T-helper 2 cell treated with Interferon-gamma antibody and Interleukin-4, amounts not matched to agents 100 ng/mL and 5 ng/mL, for 36 hours (primary cell): ENCODE measurements around the gene BMP7. TPM values are rescaled to one million over a fixed set of nuclear protein-coding genes. Genes with fewer than 3 reads are reported as not detected.

Experiments
- intact Hi-C: fragments of 100-400 bp; cut with micrococcal nuclease; formaldehyde crosslinking; loops from one replicate; pipeline ENCODE4 v1.15.1; 2023
- total RNA-seq: library from RNA; stranded (reverse); gene quantifications from 2 replicates; pipeline ENCODE4 v1.2.3, GENCODE V29; 2022

The BMP7 gene
- total RNA-seq = not detected in 2 replicates

DNA sequence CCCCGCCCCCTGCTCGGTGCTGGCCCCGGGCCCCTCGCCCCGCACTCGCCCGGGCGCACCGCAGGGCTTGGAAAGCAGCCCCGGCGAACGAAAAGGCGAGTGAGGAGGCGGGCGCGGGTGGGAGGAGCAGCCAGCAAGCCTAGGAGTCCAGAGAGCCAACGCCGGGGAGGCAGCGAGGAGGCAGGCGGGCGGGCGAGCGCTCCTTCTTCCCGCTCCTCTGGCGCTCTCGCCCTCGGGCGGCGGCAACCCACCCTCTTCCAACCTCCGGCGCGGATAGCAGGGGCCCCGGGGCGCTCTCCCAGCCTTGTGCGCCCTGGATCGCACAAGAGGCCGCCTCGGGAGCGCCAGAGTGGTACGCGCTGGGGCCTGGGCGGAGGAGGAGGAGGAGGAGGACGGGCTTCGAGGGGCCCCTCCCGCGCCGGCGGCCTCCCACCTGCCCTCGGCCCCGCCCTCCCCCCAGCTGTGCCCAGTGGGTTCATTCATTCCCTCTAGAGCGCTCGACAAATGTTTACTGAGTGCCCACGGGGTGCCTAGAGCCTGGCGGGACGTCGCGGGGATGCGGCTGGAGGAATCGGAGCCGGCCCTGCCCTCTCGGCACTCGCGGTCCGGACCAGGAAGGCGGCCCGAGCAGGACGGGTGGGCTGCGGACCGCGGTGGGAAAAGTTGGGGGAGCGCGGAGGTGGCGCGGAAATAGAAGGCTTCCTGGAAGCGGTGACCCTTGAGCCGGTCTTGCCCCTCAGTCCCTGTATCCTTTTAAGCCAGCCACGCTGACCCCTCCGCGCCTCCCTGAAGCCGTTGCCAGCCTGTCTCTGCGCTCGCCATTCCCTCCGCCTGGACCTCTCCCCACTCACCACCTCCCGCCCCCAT is at the start of gene BMP7:
BMP7 (minus strand) TSS at position 351 of the 867 bp plus-strand sequence. CDS start 519 bp downstream, outside the sequence.
- intact Hi-C loops = no loop called here

DNA sequence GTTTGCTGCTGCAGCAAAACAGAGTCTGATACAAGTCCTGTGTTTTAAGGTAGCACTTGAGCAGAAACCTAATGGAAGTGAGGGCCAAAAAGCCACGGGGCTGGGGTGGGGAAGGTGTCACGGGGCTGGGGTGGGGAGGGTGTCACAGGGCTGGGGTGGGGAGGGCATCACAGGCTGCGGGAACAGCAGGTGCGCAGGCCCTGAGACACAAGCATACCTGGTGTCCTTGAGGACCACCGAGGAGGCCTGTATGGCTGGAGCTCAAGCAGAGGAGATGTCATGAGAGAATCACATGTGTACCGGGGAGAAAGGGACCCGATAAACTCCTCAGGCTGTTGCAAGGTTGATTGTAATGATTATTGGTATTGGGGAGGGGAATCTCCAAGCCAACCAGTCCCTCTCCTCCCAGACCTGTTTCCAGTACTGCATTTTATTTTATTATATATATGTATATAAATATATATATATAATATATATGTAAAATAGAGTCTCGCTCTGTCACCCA is 49.6 kb upstream of the BMP7 start:
- intact Hi-C loops = no loop called here

DNA sequence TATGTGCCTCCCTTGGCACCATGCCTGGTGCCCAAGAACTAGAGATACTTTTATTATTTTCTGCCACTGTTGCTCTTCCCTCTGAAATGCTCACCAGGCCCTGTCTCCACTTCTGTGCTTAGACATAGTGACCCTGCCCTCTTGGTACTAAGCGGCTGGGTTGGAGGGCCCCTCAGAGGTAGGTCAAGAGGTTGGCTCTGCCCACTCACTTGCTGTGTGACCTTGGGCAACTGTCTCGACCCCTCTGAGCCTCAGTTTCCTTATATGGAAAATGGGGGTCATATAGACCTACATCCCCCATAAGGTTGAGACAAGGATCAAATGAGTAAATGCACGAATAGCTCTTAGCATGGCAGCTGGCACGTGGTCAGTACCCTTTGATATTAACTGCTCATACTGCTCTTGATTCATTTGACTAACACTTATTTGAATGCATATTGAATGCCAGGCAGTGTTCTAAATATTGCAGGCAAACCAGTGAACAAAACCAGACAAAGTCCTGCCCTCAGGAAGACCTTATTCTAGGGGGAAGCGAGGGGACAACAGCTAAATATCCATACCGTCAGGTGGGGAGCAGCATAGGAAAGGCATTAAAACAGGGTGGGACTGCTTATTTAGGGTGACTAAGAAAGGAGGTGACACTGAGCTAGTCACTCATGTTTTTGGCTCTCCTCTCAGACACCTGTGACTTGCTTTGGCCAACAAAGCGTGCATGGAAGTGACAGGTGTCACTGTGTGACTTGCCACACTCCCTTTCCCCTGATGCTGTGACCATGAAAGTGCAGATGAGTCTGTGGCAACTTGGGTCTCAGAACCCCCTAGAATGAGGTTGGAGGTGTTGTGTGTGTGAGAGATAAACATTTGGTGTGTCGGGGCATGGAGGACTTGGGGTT is 48.9 kb upstream of the BMP7 start:
- intact Hi-C loops = no loop called here

DNA sequence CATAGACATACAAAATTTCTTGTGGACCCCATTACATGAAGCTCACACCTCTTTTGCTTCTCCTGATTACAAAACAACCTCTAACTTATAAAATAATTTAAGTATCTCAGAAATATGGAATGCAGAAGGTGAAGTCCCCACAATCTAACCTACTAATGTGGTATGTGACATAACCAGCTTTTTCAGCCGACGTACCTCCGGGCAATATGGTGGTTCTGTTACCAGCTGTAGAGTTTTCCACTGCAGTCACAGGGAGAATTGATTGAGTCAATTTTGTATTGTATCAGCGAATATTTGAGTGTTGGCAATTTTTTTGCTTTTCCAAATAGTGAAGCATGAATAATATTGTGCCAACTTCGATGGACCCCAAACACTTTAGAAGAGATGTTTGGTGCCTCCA is 47.5 kb upstream of the BMP7 start:
- intact Hi-C loops = no loop called here

DNA sequence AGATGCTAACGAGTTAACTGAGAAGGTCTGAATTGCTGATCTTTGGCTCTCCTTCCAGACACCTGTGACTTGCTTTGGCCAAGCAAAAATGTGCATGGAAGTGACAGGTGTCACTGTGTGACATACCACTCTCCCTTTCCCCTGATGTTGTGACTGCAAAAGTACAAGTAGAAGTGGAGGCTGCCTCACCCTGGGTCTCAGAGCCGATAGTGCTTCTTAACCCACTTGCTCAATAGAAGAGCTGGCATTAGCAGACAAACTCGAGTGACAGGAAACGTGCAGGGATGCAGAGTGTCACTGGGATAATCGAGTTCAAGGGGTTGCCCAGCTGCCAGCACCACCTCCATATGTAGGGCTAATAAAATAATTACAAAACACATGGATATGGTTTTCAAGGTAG is 46.8 kb upstream of the BMP7 start:
- intact Hi-C loops = no loop called here

DNA sequence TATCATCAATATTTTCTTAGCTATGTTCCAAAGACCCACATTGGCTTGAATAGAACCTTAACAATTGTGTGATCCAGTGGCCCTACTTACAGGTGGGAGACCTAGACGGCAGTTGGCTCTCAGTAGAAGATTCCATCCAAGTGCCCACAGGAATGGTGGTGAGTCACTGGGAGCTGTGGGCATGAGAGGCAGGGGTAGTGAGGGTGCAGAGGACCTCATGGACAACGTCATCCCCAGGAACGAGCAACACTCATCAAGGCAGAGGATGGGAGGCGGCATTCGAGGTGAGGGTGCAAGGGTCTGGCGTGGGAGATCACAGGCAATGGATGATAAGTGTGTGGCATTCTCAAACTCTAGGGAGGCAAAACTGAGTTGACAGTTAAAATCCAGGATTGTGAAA is 45.7 kb upstream of the BMP7 start:
- intact Hi-C loops = no loop called here

DNA sequence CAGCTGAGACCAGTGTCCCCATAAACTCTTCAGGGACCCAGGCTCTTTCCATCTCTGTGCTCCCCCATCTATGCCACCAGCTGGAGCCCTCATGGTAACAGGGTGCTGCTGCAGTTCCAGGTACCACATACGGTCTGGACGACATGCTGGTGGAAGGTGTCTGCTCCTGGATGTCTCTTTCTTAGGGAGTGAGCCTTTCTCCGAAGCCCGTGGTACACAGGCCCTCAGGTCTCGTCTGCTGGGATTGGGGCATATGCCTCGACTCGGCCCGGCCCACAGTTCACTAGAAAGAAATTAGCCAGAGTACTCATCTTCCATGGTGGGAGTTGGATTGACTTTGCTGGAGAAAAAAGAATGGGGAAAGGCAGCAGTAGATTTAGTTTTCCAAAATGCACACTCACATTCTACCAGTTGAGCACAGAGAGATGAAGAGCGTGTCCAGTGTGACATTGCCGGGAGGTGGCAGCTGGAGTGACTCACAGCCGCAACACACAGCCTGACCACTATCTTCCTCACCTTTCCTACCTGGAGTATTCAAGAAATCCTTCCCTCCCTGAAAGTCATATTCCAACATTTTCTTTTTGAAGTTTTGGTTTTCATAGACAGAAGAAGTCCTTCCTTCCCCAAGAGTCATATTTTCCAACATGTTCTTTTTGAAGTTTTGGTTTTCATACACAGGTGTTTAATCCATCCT is 44.5 kb upstream of the BMP7 start:
- intact Hi-C loops = no loop called here

DNA sequence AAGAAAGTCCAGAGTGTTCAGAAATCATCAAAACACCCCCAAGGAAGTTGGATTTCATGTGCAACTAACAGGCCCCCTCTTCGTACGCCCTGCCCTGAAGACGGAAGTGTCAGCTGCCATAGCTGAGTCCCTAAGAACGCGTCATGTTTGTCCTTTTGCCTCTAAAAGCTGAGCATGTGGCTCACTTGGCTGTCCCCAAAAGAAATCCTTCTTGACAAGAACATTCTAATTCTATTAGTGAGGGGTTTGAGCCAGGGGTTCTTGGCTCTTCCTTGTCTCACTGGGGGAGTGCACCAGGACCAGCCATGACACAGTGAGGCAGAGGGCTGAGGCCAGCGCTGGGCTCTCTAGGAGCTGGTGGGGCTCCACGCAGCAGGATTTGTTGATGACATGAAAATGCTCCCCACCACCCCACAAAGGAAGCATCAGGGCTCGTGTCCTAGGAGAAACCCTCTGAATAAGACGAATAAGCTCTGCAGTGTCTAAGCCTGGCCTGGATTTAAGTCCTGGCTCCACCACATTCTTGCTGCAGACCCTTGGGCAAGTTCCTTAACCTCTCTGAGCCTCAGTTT is 43.2 kb upstream of the BMP7 start:
- intact Hi-C loops = no loop called here

DNA sequence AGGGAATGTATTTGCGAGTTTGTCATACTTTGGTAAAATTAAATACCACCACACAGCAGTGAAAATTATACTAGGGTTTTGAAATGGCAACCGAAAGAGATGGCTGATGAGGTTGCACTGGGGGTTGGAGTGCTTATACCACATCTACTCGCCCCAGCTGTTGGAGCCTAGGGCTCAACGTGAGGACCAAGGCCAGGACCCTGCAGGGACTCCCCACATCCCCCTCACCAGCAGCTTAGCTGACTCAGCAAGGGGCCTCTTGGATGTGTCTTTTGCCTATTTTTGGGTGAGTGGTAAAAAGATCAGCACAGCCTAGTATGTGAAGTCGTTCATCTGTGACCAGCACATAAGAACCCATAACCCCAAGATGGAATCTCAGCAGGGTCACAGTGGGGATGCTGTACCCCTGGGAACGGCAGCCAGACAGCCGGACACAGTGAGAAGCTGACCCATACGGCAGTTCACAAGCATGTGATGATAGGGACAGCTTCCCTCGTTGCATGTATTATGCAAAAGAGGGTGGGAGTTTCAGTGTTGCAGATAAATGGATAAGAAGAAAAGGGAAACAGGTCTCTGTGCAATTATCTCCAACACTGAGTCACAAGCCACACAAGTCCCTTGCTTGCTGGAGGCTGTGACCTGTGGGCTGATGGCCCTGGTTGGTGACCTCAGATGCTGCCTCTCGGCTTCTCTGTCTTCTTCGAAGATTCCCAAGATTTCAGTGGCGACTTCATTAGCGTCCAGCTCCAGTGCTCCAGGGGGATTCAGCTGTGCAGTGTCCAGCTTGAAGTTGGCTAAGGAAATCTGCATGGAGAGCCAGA is 42.2 kb upstream of the BMP7 start:
- intact Hi-C loops = no loop called here

DNA sequence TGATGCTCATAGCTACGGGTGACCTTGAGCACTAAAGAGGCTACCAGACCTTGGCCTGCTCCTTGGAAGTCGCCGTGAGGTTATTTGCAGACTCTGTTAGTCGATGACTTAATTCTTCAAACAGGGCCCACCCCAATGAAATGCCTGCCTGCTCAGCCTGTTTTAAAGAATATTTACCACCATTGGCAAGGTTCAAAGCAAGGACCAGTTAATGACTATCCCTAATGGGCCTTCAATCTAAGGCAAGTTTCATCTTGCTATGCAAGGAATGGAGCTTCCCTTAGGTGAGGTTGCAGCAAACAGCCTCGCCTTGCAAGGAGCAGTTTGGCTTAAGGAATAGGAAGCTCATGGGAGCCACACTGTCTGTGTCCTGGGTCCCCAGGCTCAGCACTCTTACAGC is 40.3 kb upstream of the BMP7 start:
- intact Hi-C loops = no loop called here

DNA sequence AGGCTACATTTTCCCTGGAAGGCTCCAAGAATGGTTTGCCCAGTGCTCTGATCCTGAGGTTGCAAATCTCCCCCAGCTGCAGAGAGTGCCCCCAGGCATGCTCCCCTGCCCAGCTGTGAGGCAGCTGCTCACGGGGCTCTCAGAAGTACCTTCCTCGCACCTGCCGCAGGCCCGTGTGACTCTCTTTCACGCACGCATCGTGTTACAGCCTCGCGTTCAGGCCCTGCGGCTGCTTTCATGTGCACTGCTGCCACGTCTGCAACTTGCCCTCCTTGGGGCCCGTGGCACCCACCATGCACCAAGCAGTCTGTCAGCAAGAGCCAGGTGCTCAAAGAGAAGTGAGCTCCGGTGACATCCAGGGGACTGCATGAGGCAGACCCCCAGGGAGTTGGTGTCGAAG is 34.6 kb upstream of the BMP7 start:
- intact Hi-C loops = no loop called here

DNA sequence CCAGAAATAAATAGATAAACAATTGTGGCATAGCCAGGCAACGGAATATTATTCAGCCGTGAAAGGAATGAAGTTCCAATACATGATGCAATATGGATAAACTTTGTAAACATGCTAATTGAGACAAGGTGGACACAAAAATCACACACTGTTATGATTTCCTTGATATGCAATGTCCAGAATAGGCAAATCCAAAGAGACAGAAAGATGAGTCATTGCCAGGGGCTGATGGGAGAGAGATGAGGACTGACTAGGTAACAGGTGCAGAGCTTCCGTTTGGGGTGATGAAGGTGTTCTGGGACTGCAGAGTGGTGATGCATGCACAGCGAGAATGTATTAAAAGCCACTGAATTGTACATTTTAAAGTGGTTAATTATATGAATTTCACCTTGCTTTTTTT is 32.0 kb upstream of the BMP7 start:
- intact Hi-C loops = no loop called here

DNA sequence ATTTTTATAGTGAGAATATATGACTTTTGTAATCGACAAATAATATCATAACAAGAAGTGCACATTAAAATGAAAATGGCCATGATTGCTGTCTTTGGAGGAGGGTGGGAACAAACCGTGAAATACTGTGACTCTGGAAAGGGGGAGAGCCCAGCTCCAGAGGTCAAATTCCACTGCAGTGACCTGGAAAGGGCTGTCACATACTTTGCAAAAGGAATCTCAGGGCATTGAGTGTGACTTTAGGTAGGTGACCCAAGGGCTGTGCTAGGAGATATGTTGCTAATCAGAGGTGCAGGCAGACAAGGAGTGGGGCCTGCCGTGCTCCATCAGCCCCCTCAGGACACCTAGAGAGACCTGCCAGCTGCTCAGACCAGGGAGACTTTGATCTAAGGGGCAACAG is 28.1 kb upstream of the BMP7 start:
- intact Hi-C loops = no loop called here

DNA sequence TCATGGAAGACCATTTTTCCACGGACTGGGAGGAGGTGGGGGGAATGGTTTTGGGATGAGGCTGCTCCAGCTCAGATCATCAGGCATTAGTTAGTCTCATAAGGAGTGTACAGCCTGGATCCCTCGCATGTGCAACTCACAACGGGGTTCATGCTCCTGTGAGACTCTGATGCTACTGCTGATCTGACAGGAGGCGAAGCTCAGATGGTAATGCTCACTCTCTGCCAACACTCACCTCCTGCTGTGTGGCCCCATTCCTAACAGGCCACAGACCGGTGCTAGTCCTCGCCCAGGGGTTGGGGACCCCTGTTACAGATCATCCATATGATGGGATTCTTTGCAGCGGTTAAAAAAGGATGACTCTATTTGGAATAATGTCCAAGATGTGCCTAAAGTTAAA is 27.6 kb upstream of the BMP7 start:
- intact Hi-C loops = no loop called here

DNA sequence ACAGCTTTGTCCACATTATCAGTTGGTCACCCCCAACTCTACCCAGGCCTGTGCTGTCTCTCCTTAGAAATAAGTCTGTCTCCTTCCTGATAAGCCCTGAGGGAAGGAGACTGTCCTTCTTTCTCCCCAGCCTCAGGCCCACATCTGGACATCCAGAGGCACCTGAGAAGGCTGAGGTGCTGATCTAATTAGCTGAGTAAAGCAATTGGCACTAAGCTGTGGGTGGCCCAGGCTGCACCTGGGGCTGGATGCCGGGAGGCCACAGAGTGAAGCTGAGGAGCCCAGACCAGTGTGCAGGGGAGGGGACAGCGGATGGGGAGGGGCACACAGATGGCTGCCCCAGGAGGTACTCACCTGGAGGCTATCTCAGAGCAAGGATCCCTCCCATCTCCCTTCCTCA is 26.2 kb upstream of the BMP7 start:
- intact Hi-C loops = no loop called here

DNA sequence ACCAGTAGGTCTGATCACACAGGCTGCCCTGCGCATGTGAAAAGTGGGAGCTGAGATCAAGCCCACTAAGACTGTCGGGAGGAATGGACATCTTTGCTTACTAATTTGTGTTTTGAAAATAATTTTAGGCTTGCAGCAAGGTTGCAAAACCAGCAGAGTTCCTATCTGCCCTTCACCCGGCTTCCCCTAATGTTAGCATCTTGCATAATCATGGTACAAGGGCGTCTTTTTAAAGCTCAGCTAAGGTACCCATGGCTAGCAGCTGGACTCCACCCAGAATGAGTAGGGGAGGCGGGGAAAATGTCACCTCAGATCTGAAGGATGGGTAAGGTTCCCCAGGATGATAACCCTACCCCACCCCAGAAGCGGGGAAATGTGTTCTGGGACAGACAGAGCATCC is 25.3 kb upstream of the BMP7 start:
- intact Hi-C loops = no loop called here

DNA sequence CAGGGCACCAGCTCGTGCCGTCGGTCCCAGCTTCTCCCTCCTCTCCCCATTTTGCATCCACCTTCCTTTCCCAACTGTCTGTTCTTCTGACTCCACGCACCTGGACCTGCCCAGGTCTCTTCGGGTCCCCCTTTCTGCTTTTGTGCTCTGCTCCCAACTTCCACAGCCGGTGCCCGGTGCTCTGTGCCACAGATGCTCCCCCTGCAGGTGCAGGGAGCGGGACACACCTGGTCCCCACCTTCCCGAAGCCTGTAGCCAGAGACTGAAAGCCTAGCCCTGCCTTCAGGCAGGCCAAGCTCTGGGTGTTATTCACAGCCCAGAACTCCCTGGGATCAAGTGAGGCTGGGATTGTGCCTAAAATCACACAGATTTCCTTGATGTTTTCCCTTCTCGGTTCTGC is 24.6 kb upstream of the BMP7 start:
- intact Hi-C loops = no loop called here

DNA sequence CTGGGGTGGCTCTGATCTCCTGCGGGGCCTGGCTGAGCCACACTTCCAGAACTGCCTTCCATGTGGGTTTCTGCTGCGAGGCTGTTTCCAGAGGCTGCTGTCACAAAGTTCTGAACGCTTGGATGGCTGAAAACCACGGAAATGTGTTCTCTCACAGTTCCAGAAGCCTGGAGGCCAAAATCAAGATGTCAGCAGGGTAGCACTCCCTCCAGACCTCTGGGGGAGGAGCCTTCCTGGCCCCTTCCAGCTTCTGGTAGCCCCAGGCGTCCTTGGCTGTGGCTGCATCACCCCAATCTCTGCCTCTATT is 23.7 kb upstream of the BMP7 start:
- intact Hi-C loops = no loop called here

DNA sequence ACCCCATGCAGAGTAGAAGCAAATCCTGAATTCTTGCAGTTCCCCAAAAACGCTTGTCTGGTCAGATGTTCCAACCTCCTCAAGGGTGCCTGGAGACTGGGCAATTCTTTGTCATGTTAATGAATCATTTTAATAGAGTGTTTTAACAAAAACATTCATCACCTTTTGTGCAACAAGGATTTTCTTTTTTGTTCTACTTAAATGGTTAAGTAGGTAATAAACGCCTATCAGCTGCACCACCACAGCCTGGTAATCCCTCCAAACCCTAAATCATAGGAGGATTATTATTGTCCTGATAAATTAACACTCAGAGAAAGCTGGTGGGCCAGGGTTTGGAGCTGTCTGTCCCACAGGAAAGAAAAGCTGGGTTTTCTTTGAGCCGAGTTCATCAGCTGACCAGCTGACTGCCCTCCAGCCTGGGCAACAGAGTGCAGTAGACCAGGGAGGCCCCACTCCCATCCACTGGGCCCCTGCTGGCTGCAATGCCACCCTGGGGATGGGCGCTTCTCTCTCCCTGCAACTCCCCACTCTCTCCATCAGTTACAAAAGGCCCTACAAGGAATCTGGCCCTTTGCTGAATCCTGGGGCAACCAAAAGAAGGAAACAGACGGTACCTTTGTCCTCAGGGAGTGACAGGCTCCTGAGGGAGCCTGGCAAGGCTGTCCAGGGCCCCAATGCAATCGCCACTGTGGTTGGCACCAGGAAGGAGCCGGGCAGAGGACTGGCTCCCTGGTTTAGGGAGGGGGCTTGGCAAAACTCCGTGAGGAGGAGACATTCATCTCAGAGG is 23.1 kb upstream of the BMP7 start:
- intact Hi-C loops = no loop called here
